ENCODE measurements around the gene HAPLN2. TPM values are rescaled to one million over a fixed set of nuclear protein-coding genes. Genes with fewer than 3 reads are reported as not detected.

Gene HAPLN2
- total RNA-seq, 2 donors from 2014 or later: 1.2 to 1.8 TPM

DNA sequence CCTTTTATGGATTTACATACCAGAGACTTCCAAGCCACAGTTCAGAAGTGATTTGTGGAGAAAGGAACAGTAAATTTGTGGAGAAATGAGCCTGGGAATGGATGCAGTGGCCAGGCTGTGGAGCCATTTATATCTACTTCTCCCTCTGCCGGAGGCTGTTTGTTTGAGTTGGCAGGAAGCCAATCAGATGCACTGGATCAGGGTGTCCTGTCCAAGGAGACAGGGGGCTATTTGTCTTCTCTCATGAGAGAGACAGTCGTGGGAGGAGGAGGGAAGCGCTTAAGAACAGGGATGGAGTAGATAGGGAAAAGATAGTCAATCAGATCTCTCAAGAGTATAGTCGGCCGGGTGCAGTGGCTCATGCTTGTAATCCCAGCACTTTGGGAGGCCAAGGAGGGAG is 2.8 kb upstream of the HAPLN2 start:
- Histone ChIP-seq H3K9me3 (no peaks in the 10 kb centered on the region), H3K4me3 (no peak overlapping the region), H3K4me1 (peaks cover 0 to 25% of the 10 kb centered on the region in 2 donors), H3K27ac (peak overlapping the region; percentile 55 to 59), H3K36me3 (no peaks in the 10 kb centered on the region), H3K27me3 (no peaks in the 10 kb centered on the region)
- TF ChIP-seq, protein P1, sequence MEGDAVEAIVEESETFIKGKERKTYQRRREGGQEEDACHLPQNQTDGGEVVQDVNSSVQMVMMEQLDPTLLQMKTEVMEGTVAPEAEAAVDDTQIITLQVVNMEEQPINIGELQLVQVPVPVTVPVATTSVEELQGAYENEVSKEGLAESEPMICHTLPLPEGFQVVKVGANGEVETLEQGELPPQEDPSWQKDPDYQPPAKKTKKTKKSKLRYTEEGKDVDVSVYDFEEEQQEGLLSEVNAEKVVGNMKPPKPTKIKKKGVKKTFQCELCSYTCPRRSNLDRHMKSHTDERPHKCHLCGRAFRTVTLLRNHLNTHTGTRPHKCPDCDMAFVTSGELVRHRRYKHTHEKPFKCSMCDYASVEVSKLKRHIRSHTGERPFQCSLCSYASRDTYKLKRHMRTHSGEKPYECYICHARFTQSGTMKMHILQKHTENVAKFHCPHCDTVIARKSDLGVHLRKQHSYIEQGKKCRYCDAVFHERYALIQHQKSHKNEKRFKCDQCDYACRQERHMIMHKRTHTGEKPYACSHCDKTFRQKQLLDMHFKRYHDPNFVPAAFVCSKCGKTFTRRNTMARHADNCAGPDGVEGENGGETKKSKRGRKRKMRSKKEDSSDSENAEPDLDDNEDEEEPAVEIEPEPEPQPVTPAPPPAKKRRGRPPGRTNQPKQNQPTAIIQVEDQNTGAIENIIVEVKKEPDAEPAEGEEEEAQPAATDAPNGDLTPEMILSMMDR (IDR thresholded peaks at IDR 0.05): peak in 1 of 2 donors; percentile 33
- DNase-seq (ENCODE audit: low spot score): no peak

DNA sequence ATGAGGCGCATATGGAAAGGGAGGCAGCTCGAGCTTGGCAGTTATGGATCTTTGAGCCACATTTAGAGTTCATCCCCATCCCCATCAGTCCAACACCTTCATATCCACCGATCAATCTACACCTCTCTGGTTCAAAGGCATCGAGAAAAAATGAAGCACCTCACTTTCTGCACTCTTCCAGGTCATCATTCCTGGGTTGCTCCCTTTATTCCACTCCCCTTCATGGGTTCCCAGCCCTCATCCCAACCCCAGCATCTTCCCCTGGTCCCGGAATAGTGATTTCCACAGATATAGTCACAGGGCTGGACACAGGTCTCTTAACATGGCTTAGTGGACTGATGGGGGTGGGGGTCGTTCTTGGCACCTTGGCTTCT is 354 bp downstream of the HAPLN2 start:
- H3K4me3 ChIP-seq: no peak overlapping the region
- peaks cover 0 to 38% of the 10 kb centered on the region in 2 donors for H3K4me1 ChIP-seq
- no peak for DNase-seq (ENCODE audit: low spot score)
- peaks cover 5 to 6% of the 10 kb centered on the region in 2 donors for H3K27me3 ChIP-seq
- H3K9me3 ChIP-seq: no peaks in the 10 kb centered on the region
- no peak overlapping the region for H3K27ac ChIP-seq
- TF ChIP-seq, protein P1 (IDR thresholded peaks at IDR 0.05): no peak
- H3K36me3 ChIP-seq: no peaks in the 10 kb centered on the region

DNA sequence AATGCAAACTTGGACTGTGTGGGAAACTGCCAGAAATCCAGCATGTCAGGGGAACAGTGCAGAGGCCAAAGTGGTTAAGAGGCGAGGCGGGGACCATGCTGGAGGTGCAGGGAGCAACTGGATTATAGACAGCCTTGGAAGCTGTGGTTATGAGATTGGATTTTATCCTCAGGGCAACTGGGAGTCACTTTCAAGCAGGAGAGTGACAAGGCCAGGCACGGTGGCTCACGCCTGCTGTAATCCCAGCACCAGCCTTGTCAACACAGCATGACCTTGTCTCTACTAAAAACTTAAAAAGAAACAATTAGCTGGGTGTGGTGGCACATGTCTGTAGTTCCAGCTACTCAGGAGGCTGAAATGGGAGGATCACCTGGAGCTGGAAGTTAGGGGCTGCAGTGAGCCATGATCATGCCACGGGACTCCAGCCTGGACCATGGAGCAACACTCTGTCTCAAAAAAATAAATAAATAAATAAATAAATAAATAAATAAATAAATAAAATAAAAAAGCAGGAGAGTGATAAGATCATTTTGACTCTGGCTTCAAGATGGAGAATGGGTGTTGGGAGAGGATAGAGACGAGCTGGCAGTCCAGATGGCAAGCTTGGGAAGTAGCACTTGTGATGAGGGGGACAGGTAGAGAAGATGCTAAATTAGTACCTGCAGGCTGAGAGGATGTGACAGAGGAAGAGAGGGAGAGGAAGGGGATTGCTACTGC is 3.5 kb downstream of the HAPLN2 start:
- Histone ChIP-seq H3K9me3 (no peaks in the 10 kb centered on the region), H3K27ac (no peak overlapping the region), H3K4me1 (peaks cover 0 to 28% of the 10 kb centered on the region in 2 donors), H3K36me3 (no peaks in the 10 kb centered on the region), H3K4me3 (no peak overlapping the region), H3K27me3 (peaks cover 8 to 25% of the 10 kb centered on the region in 2 donors)
- DNase-seq (ENCODE audit: low spot score): no peak
- TF ChIP-seq, protein P1 (IDR thresholded peaks at IDR 0.05): no peak

DNA sequence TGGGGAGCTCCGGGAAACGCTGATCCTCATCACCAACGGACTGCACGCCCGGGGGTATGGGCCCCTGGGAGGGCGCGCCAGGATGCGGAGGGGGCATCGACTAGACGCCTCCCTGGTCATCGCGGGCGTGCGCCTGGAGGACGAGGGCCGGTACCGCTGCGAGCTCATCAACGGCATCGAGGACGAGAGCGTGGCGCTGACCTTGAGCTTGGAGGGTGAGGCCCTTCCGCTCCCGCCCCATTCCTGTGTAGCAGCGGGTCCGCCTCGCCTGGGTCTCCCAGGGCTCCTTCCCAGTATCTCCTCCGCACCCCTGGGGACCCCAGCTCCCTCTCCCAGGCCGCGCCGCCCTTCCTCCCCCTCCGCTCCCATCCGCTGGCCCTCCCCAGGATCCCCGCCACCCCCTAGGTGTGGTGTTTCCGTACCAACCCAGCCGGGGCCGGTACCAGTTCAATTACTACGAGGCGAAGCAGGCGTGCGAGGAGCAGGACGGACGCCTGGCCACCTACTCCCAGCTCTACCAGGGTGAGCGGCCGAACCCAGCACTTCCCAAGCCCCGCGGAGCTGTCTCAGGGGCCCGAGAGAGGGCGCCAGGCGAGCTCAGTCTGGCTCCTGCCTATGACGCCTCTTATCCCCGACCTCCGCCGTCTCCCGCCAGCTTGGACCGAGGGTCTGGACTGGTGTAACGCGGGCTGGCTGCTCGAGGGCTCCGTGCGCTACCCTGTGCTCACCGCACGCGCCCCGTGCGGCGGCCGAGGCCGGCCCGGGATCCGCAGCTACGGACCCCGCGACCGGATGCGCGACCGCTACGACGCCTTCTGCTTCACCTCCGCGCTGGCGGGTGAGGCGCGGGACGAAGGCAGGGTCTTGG is 5.0 kb downstream of the HAPLN2 start:
- TF ChIP-seq, protein P1 (IDR thresholded peaks at IDR 0.05): peak; percentile 30 to 55
- Histone ChIP-seq H3K27me3 (peaks cover 8 to 25% of the 10 kb centered on the region in 2 donors), H3K36me3 (no peaks in the 10 kb centered on the region), H3K9me3 (no peaks in the 10 kb centered on the region), H3K27ac (peak overlapping the region; percentile 53 to 55), H3K4me1 (peaks cover 0 to 28% of the 10 kb centered on the region in 2 donors), H3K4me3 (peak overlapping the region; percentile 23 to 50)
- DNase-seq (ENCODE audit: low spot score): no peak

DNA sequence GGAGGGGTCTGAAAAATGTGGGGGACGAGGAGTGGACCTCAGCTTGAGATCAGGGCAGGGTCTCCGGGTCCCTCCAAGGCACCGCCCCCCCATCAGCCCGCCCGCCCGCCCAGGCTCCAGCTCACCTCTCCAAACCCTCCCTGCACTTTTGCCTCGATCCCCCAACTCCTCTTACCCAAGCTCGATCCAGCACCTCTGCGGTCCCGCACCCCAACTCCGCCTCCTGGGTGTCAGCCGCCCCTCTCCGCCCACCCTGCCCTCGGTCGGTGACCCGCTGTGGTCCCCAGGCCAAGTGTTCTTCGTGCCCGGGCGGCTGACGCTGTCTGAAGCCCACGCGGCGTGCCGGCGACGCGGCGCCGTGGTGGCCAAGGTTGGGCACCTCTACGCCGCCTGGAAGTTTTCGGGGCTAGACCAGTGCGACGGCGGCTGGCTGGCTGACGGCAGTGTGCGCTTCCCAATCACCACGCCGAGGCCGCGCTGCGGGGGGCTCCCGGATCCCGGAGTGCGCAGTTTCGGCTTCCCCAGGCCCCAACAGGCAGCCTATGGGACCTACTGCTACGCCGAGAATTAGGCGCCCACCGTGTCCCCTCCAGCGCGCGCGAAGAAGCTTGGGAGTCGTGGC is 5.7 kb downstream of the HAPLN2 start:
- no peak for DNase-seq (ENCODE audit: low spot score)

More for the DNA sequence above, 5.7 kb downstream of the HAPLN2 start:
- peaks cover 0 to 28% of the 10 kb centered on the region in 2 donors for H3K4me1 ChIP-seq
- H3K27me3 ChIP-seq: peaks cover 8 to 25% of the 10 kb centered on the region in 2 donors
- H3K4me3 ChIP-seq: peak overlapping the region; percentile 23 to 50
- no peaks in the 10 kb centered on the region for H3K9me3 ChIP-seq
- TF ChIP-seq, protein P1 (IDR thresholded peaks at IDR 0.05): no peak
- peak overlapping the region; percentile 53 to 55 for H3K27ac ChIP-seq
- H3K36me3 ChIP-seq: no peaks in the 10 kb centered on the region
